A172 (cell line): ENCODE measurements around the gene CENPH. TPM values are rescaled to one million over a fixed set of nuclear protein-coding genes. Genes with fewer than 3 reads are reported as not detected.
"Not testable (repeated sequence)": the region's sequence is repeated elsewhere in the genome, so short reads cannot be mapped to it uniquely, and the experiment has no call there.

Source experiments
- DNase-seq: peaks from one replicate; pipeline ENCODE4 v3.0.0-alpha.2; 2015; ENCODE audit warnings: low spot score
- total RNA-seq: library from RNA; depleted of rRNA; stranded (reverse); fragments of >200 nt; shearing (Covaris generic); gene quantifications from 2 replicates; pipeline ENCODE4 v1.2.3, GENCODE V29; 2014; rRNA removed

Gene CENPH, protein sequence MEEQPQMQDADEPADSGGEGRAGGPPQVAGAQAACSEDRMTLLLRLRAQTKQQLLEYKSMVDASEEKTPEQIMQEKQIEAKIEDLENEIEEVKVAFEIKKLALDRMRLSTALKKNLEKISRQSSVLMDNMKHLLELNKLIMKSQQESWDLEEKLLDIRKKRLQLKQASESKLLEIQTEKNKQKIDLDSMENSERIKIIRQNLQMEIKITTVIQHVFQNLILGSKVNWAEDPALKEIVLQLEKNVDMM
- total RNA-seq, result 87.3 and 102 TPM in 2 replicates

DNA sequence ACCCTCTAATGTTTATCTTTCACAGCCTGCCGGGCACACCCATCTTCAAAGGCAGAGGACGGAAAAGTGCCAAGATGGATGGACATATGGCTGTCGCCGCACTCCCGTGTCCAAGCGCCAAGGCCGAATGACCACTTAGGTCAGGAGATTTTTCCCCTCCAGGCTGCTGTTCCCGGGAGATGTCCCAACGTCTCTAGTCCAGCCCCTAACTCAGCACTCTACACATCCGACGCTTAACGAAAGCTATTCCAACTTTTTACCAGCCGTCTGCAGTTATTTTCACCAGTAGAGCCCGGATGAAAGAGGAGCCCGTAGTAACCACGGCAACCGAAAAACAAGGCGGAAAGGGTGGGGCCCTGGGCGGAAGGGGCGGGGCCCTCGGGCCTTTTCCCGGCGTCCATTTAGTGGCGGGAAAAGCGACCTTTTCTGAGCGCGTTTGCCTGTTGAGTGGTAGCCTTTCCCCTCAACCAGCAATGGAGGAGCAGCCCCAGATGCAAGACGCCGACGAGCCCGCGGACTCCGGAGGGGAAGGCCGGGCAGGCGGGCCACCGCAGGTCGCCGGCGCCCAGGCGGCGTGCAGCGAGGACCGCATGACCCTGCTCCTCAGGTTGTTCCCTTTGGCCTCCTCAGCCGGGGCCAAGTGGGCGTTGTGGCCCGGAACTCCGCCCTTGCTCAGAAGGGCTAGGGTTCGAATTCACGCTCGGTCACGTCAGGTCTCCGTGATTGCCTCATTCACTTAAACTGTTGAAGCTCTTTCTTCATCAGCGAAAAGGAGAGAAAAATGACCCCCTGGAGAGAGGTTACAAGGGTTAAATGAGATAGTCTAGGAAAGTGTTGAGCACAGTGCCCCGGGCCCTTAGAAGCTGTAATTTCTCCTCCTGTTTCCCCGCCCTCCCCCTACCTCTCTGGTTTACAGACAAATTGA is at the start of gene CENPH:
TSS of gene CENPH (plus strand) at position 422 of the 925 bp plus-strand sequence. CDS start at position 474, 52 bp downstream.
- DNase-seq, result peak; percentile 89

DNA sequence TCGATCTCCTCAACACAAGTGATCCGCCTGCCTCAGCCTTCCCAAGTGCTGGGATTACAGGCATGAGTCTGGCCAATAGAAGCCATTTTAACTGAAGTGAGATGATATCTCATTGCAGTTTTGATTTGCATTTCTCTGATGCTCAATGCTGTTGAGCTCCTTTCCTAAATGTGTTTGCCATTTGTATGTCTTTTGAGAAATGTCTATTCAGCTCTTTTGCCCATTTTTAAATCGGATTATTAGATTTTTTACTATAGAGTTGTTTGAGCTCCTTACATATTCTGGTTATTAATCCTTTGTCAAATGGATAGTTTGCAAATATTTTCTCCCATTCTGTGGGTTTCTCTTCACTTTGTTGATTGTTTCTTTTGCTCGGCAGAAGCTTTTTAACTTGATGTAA is 49.1 kb upstream of the CENPH start:
- not testable (repeated sequence) for DNase-seq

DNA sequence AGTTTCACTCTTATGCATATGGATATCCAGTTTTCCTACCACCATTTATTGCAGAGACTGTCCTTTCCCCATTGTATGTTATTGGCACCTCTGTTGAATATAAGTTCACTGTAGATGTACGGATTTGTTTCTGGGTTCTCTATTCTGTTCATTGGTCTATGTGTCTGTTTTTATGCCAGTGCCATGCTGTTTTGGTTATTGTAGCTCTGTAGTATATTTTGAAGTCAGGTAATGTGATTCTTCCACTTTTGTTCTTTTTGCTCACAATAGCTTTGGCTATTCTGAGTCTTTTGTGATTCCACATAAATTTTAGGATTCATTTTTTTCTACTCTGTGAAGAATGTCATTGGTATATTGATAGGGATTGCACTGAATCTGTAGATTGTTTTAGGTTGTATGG is 48.6 kb upstream of the CENPH start:
- no peak for DNase-seq

DNA sequence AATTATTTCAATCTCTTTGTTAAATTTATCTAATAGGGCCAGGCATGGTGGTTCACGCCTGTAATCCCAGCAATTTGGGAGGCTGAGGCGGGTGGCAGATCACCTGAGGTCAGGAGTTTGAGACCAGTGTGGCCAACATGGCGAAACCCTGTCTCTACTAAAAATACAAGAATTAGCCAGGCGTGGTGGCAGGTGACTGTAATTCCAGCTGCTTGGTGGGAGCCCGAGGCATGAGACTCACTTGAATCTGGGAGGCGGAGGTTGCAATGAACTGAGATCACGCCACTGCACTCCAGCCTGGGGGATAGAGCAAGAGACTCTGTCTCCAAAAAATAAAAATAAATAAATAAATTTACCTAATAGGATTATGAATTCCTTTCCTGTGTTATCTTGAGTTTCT is 40.8 kb upstream of the CENPH start:
- not testable (repeated sequence) for DNase-seq

DNA sequence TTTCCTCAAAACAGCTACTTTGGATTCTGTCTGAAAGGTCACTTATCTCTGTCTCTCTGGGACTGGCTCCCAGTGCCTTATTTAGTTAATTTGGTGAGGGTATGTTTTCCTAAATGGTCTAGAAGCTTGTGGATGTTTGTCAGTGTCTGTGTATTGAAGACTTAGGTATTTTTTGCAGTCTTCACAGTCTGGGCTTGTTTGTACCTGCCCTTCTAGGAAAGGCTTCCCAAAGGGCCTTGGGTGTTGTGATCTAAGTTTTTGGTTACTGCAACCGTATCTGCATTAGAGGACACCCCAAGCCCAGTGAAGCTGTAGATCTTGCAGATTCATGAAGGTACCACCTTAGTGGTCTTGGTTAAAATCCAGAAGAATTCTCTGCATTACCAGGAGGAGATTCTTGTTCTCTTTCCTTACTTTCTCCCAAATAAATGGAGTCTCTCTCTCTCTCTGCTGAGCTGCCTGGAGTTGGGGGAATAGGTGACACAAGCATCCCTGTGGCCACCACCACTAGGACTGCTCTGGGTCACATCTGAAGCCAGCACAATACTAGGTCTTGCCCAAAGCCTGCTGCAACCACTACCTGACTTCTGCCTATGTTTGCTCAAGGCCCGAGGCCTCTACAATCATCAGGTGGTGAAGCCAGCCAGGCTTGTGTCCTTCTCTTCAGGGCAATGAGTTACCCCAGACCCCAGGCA is 40.3 kb upstream of the CENPH start:
- DNase-seq, result no peak

DNA sequence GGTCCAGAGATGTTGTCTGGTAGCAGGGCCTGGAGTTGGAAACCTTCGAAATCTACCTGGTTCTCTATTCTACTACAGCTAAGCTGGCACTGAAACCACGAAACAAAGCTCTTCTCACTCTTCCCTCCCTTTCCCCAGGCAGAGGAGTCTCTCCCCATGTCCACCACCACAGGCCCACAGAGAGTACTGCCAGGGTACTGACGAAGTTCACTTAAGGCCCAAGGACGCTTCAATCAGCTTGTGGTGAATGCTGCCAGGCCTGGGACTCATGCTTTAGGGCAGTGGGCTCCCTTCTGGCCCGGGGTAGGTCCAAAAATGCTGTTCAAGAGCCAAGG is 39.7 kb upstream of the CENPH start:
- no peak for DNase-seq

DNA sequence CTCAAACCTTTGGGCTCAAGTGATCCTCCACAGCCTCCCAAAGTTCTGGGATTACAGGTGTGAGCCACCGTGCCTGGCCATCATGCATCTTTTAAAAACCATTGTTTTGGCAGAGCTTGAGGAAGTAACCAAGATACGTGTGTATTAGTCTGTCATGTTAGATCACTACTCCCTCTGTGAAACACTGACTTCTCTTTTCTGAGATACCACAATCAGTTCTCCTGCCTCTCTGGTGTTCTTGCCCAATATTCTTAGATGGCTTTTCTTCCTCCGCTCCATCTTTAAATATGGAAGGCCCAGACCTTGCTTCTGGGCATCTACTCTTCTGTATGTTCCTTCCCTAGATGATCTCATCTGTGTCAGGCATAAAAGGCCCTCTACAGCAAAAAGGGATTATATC is 36.7 kb upstream of the CENPH start:
- no peak for DNase-seq

DNA sequence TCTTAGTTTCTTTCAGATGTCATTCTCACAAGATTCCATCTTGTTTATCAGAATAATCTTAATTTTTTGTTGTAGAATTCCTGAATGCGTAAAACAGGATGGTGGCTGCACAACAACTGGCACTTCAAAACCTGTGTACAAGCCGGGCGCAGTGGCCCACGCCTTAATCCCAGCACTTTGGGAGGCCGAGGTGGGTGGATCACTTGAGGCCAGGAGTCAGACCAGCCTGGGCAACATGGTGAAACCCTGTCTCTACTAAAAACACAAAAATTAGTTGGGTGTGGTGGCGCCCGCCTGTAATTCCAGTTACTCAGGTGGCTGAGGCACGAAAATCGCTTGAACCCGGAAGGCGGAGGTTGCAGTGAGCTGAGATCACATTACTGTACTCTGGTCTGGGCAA is 32.9 kb upstream of the CENPH start:
- DNase-seq, result no peak

DNA sequence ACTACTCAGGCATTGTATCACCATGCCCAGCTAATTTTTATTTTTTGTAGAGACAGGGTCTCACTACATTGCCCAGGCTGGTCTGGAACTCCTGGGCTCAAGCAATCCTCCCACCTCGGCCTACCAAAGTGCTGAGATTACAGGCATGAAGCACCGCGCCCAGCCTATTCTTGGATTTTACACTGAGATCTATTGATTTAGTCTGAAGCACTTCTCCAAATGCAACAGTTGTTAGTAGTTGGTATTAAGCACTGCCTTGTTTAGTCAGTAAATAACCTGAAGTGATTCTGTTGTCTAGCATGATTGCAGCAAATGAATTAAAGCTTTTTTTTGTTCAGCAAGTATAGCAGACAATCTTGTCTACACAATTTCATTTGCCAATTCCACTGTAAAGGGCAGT is 31.3 kb upstream of the CENPH start:
- no peak for DNase-seq

DNA sequence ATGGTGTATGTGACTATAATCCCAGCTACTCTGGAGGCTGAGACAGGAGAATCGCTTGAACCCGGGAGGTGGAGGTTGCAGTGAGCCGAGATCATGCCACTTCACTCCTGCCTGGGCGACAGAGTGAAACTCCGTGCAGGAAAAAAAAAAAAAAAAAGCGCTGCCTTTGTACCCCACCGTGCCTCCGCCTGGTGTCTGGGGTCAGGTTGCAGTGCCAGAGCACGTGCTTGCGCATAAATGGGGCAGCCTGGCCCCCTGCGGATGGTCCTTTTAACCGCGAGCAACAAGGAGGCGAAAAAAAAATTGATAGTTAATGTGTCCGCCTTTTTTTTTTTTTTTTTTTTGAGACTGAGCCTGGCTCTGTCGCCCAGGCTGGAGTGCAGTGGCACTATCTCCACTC is 28.7 kb upstream of the CENPH start:
- DNase-seq, result no peak

DNA sequence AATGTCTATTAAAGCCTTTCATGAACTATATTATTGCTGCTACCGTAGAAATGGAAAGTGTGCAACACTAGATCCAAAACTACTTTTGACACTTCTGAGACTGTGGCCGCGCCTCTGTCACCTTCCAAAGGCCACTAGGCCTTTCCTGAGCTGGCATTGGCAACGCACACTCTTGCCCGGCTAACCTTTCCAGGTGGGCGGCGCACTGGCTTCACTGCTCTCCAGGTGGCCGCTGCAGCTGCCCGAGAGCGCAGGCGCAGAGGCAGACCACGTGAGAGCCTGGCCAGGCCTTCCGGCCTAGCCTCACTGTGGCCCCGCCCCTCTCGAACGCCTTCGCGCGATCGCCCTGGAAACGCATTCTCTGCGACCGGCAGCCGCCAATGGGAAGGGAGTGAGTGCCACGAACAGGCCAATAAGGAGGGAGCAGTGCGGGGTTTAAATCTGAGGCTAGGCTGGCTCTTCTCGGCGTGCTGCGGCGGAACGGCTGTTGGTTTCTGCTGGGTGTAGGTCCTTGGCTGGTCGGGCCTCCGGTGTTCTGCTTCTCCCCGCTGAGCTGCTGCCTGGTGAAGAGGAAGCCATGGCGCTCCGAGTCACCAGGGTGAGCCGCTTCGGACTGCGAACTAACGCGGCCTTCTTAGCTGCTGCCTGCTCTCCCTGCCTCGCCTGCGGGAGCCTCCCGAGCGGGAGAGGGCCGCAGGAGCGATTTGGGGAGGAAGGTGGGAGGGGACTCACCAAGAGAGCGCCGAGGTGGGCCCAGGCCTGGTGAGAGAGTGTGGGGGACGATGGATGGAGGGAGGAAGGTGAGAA is 22.5 kb upstream of the CENPH start, which contains the start of gene CCNB1:
TSS of gene CCNB1 (plus strand) at position 465 of the 807 bp plus-strand sequence. CDS start at position 578, 113 bp downstream.
- DNase-seq, result peak; percentile 97

DNA sequence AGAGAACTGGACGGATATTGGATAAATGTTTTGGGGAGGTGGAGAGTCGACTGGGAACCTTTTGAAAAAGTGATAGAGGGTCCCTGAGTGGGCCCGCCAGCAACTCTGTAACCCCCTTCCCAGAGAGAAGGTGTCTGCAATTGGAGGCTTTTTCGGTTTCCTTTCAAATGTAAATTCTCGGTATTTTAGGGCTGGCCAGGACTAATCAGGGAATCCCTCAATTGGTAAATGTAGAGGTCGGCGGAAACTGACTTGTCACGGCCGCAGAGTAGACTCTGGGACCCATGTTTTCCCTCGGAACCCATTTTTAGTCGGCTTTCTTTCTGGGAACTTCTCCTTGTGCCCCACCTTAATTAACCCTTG is 21.9 kb upstream of the CENPH start:
- DNase-seq, result no peak

DNA sequence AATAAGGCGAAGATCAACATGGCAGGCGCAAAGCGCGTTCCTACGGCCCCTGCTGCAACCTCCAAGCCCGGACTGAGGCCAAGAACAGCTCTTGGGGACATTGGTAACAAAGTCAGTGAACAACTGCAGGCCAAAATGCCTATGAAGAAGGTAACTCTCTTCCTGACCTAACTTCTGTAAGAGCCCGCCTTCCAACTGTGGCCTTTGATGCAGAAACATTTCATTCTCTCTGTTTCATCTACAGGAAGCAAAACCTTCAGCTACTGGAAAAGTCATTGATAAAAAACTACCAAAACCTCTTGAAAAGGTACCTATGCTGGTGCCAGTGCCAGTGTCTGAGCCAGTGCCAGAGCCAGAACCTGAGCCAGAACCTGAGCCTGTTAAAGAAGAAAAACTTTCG is 21.5 kb upstream of the CENPH start:
- no peak for DNase-seq

DNA sequence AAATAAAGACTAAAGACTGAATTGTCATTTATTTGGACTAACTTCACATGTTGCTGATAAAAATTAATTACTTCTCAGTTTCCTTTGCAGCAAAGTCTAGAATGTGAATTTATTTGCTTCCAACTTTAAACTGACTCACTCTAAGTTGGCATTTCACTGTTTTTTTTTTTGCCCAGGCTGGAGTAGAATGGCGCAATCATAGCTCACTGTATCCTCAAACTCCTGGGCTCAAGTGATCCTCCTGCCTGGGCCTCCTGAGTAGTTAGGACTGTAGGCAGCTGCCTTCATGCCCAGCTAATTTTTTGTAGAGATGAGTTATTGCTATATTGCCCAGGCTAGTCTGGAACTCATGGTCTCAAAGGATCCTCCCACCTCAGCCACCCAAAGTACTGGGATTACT is 18.9 kb upstream of the CENPH start:
- no peak for DNase-seq

DNA sequence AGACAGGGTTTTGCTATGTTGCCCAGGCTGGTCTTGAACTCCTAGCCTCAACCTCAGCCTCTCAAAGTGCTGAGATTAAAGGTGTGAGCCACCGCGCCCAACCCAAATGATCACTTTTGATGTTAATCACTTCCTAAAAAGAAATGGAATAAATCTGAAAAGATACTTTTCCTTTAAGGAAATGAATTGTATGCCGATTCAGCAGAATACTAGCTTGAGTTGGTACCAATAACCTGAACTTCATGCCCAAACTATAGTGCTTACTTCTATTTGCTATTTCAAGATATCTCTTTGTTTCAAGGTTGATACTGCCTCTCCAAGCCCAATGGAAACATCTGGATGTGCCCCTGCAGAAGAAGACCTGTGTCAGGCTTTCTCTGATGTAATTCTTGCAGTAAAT is 18.4 kb upstream of the CENPH start:
- DNase-seq, result no peak

DNA sequence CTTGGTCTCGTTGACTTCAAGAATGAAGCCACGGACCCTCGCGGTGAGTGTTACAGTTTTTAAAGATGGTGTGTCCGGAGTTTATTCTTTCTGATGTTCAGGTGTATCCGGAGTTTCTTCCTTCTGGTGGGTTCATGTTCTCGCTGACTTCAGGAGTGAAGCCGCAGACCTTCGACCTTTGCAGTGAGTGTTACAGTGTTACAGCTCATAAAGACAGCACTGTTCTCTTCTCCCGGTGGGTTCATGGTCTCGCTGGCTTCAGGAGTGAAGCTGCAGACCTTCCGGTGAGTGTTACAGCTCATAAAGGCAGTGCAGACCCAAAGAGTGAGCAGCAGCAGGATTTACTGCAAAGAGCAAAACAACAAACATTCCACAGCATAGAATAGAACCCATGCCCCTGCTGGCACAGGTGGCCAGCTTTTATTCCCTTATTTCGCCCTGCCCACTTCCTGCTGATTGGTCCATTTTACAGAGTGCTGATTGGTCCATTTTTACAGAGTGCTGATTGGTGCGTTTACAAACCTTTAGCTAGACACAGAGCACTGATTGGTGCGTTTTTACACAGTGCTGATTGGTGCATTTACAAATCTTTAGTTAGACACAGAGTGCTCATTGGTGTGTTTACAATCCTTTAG is 7.6 kb upstream of the CENPH start:
- not testable (repeated sequence) for DNase-seq

DNA sequence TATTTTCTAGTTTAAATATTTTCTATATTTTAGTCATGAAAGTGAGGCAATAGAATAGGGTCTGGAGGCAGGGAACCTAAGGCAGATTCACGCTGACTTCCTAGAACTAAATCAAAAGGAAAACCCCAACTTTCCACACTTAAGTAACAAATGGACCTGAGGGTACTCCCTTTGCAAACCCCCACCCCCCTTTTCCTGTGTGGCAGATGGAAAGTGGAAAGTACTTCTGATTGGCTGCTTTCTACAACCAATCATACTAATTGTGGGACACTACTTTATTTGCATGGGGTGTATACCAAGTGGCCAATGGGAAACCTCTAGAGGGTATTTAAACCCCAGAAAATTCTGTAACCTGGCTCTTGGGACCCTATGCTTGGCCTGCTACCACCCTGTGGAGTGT is 4.8 kb upstream of the CENPH start:
- no peak for DNase-seq

DNA sequence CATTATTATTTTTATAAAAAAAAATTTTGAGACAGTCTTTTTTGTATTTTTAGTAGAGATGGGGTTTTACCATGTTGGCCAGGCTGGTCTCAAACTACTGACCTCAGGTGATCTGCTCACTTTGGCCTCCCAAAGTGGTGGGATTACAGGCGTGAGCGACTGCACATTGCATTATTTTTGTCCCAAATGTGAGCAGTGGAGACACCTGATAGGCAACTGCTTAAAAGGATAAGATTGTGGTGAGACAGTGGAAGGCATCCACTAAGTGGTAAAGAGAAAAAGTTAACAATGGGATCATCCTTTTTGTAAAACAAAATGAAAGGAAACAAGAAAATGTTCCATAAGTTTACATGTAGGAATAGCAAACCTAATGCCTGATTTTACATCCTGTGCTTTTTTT is 2.0 kb upstream of the CENPH start:
- no peak for DNase-seq

DNA sequence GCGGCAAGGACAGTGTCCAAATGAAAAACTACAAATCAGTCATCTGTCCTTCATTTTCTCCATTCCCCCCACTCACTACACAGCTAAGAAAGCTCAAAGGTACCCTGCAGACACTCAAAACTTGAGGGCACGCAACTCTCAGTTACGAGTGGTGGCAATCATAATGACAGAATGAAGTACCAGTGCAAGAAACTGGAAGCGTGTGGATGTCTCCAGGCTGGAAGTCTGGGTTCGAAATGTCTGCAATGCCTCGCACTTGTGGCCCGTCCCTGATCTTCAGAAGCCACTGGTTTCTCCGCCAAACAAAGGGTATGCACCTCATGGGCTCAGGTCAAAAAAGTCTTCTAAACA is 597 bp upstream of the CENPH start:
- DNase-seq, result no peak

DNA sequence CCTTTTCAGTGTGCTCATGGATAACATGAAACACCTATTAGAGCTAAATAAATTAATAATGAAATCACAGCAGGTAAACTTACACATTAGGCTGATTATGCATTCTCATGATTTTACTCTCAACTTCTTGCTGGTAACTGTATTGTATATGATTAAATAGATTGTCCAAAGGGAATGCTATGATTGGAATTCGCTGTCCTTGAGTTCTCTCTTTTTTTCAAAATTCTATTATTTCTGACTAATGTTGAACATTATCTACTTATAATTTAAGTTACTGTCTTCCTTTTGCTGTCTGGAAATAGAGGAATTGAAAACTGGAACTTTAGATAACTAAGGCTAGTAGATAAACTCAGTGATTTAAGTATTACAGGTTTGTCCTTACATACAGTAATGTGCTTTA is 13.1 kb downstream of the CENPH start:
- no peak for DNase-seq

DNA sequence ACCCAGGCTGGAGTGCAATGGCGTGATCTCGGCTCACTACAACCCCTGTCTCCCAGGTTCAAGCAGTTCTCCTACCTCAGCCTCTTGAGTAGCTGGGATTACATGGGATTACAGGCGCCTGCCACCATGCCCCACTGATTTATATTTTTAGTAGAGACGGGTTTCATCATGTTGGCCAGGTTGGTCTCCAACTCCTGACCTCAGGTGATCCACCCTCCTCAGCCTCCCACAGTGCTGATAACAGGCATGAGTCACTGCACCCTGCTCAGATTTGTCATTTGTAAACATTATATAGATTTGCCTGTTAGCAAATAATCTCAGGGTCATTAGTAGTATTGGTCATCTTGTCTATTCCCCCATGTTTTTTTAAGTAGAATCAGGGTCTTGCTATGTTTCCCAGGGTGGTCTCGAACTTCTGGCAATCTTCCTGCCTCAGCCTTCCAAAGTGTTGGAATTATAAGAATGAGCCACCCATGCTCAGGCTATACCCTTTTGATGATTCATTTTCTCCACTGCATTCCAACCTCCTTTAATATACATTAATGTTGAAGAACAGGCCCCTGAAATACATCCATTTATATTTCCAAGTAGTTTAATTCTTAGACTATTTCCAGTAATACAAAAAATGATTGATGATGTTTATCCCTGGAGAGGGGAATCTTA is 17.3 kb downstream of the CENPH start:
- peak; percentile 49 for DNase-seq
